HEK293T (cell line): ENCODE results near the gene GOLPH3L.
"Not testable (repeated sequence)": the region's sequence is repeated elsewhere in the genome, so short reads cannot be mapped to it uniquely, and the experiment has no call there.

Source experiments
- CTCF ChIA-PET: fragments of 350-600 bp; formaldehyde crosslinking; extraction: SDS; loops from one replicate; lab custom pipeline; 2021; ENCODE audit warnings: antibody characterized with exemption, inconsistent platforms; lab: Yijun Ruan, JAX
- POLR2A ChIA-PET: fragments of 350-600 bp; formaldehyde crosslinking; extraction: SDS; loops from one replicate; lab custom pipeline; 2020; ENCODE audit warnings: antibody characterized with exemption, inconsistent platforms; lab: Yijun Ruan, JAX
- DNase-seq: peaks from one replicate; pipeline ENCODE4 v3.0.0; 2012; ENCODE audit warnings: mixed read lengths; ENCODE audit errors: extremely low spot score
- ARNT ChIP-seq: fragments of 450-650 bp; IDR thresholded peaks from 2 replicates; pipeline ENCODE4 v1.6.1; 2017; ENCODE audit warnings: mild to moderate bottlenecking
- BHLHE40 ChIP-seq: fragments of 450-650 bp; IDR thresholded peaks from 2 replicates; pipeline ENCODE4 v1.6.1; 2016; ENCODE audit warnings: mild to moderate bottlenecking, moderate library complexity, borderline replicate concordance
- CTBP1 ChIP-seq: fragments of 450-650 bp; IDR thresholded peaks from 2 replicates; pipeline ENCODE4 v1.6.1; 2016; ENCODE audit warnings: borderline replicate concordance
- ELF4 ChIP-seq: fragments of 450-650 bp; IDR thresholded peaks from 2 replicates; pipeline ENCODE4 v1.6.1; 2017; ENCODE audit warnings: antibody characterized with exemption
- FOXA1 ChIP-seq: fragments of 450-650 bp; IDR thresholded peaks from 2 replicates; pipeline ENCODE4 v1.6.1; 2016; ENCODE audit warnings: mild to moderate bottlenecking
- FOXK2 ChIP-seq: fragments of 450-650 bp; IDR thresholded peaks from 2 replicates; pipeline ENCODE4 v1.6.1; 2016; ENCODE audit warnings: mild to moderate bottlenecking
- FOXM1 ChIP-seq: fragments of 450-650 bp; IDR thresholded peaks from 2 replicates; pipeline ENCODE4 v1.6.1; 2017; ENCODE audit warnings: mild to moderate bottlenecking, borderline replicate concordance
- HDGF ChIP-seq: fragments of 450-650 bp; IDR thresholded peaks from 2 replicates; pipeline ENCODE4 v1.6.1; 2017; ENCODE audit warnings: antibody characterized with exemption, borderline replicate concordance
- L3MBTL2 ChIP-seq: fragments of 450-650 bp; conservative IDR thresholded peaks from 2 replicates; pipeline ENCODE4 v1.6.1; 2016; ENCODE audit warnings: mild to moderate bottlenecking
- LEF1 ChIP-seq: fragments of 450-650 bp; IDR thresholded peaks from 2 replicates; pipeline ENCODE4 v1.6.1; 2017; ENCODE audit warnings: mild to moderate bottlenecking, borderline replicate concordance
- NFRKB ChIP-seq: fragments of 450-650 bp; IDR thresholded peaks from 2 replicates; pipeline ENCODE4 v1.6.1; 2016; ENCODE audit warnings: mild to moderate bottlenecking, moderate library complexity
- SP1 ChIP-seq: fragments of 450-650 bp; IDR thresholded peaks from 2 replicates; pipeline ENCODE4 v1.6.1; 2017
- SUZ12 ChIP-seq: fragments of 450-650 bp; IDR thresholded peaks from 2 replicates; pipeline ENCODE4 v1.6.1; 2016; ENCODE audit warnings: mild to moderate bottlenecking
- TARDBP ChIP-seq: fragments of 450-650 bp; IDR thresholded peaks from 2 replicates; pipeline ENCODE4 v1.6.1; 2016
- ZNF384 ChIP-seq: fragments of 450-650 bp; IDR thresholded peaks from 2 replicates; pipeline ENCODE4 v1.6.1; 2016
- TF ChIP-seq, protein P1 (sequence below): fragments of 450-650 bp; IDR thresholded peaks from 2 replicates; pipeline ENCODE4 v1.6.1; 2016

GOLPH3L gene

GRCh38 chr1:150718225-150718891, 21.4 kb upstream of the GOLPH3L start:
- DNase-seq: no peak
- TF ChIP-seq HDGF: no peak
- TF ChIP-seq CTBP1: no peak
- TF ChIP-seq FOXK2: no peak
- TF ChIP-seq SUZ12: no peak
- no peak for TF ChIP-seq ZNF384
- TF ChIP-seq FOXM1: no peak
- no peak for TF ChIP-seq L3MBTL2
- no peak for TF ChIP-seq LEF1
- no peak for TF ChIP-seq FOXA1
- no peak for TF ChIP-seq SP1
- TF ChIP-seq ARNT: no peak
- TF ChIP-seq ELF4: no peak
- TF ChIP-seq NFRKB: no peak
- no peak for TF ChIP-seq TARDBP
- ChIA-PET POLR2A (no interaction called here), CTCF (no interaction called here)

DNA sequence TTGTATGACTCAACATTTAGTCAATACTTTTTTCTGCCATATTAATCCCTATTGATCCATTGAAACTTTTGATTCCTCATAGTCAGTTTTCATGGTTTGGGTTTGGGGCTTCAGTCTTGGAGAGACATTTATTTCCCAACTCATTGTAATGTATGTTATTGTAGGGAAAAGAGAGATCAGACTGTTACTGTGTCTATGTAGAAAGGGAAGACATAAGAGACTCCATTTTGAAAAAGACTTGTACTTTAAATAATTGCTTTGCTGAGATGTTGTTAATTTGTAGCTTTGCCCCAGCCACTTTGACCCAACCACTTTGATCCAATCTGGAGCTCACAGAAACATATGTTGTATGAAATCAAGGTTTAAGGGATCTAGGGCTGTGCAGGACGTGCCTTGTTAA, 12.1 kb upstream of the GOLPH3L start:
- DNase-seq, CTCF ChIA-PET: not testable (repeated sequence)
- POLR2A ChIA-PET: interaction anchor here (2.2 kb wide), 1 partner anchor 12 kb away, joined by 9 read pairs; the partner anchor contains the start of gene GOLPH3L

DNA sequence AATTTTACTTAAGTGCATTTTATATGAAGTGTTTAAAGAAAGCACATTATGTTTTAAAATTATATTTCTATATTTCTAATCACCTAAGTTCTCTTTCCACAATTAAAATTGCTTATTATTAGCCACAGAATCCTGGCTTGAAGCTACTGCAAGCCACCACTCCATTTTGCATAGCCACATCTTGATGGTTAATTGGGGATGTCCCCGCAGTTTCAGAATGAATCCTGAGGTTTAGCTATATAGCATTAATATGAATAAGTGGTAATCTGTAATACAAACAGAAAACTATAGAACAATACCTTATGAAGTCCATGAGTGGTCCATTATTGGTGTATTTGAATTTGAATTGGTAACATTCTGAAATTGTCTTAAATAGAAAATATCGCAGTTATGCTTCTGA, 11.6 kb upstream of the GOLPH3L start:
- TF ChIP-seq FOXM1 (no peak), CTBP1 (no peak), LEF1 (no peak), FOXK2 (no peak), SP1 (no peak), ZNF384 (no peak), BHLHE40 (no peak), TARDBP (no peak), NFRKB (no peak), FOXA1 (no peak), ARNT (no peak), HDGF (no peak), SUZ12 (no peak), ELF4 (no peak)
- TF ChIP-seq, protein P1, sequence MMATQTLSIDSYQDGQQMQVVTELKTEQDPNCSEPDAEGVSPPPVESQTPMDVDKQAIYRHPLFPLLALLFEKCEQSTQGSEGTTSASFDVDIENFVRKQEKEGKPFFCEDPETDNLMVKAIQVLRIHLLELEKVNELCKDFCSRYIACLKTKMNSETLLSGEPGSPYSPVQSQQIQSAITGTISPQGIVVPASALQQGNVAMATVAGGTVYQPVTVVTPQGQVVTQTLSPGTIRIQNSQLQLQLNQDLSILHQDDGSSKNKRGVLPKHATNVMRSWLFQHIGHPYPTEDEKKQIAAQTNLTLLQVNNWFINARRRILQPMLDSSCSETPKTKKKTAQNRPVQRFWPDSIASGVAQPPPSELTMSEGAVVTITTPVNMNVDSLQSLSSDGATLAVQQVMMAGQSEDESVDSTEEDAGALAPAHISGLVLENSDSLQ: no peak
- ChIA-PET CTCF (interaction anchor here (0.6 kb wide), 1 partner anchor 33 kb away, joined by 3 read pairs; no protein-coding TSS in a partner anchor), POLR2A (interaction anchor here (2.2 kb wide), 1 partner anchor 11 kb away, joined by 9 read pairs; the partner anchor contains the start of gene GOLPH3L)
- DNase-seq: no peak

DNA sequence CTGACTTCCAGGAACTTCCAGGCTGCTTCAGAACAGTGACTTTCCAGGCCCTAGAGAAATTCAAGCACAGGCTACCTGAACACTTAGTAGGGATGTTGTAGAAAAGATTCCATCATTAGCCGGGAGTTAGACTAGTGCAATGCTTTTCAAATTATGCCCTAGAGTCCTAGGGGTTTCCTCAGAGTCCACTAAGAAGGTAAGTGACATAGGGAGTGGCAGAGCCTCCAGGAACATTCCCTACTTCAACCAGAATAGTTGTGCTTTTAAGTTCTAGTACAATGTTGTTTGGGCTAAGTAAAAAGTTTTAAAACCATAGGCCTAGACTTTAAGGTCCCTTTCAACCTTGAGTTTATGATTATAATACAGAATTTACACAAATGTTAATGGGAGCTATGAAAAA, 9.1 kb upstream of the GOLPH3L start:
- DNase-seq: no peak
- CTCF ChIA-PET: no interaction called here
- TF ChIP-seq L3MBTL2: no peak
- no peak for TF ChIP-seq FOXA1
- TF ChIP-seq, protein P1: no peak
- TF ChIP-seq CTBP1: no peak
- no peak for TF ChIP-seq LEF1
- no peak for TF ChIP-seq BHLHE40
- no peak for TF ChIP-seq TARDBP
- no peak for TF ChIP-seq ARNT
- no peak for TF ChIP-seq ELF4
- no peak for TF ChIP-seq ZNF384
- no peak for TF ChIP-seq SUZ12
- no peak for TF ChIP-seq FOXM1
- TF ChIP-seq FOXK2: no peak
- no peak for TF ChIP-seq SP1
- no peak for TF ChIP-seq NFRKB
- TF ChIP-seq HDGF: no peak
- POLR2A ChIA-PET: no interaction called here

- CTCF ChIA-PET: interaction anchor here (1.2 kb wide), 1 partner anchor 142 kb away, joined by 3 read pairs; no protein-coding TSS in a partner anchor
Observed at GRCh38 chr1:150703427-150703826, 6.5 kb upstream of the GOLPH3L start.

GRCh38 chr1:150696590-150696989, 364 bp downstream of the GOLPH3L start:
- POLR2A ChIA-PET: interaction anchor here (0.7 to 2.6 kb wide), 21 partner anchors 10 to 231 kb away, joined by 3 to 20 read pairs (median 4); partner anchors contain the start of genes ENSA and MCL1
- TF ChIP-seq NFRKB: no peak
- no peak for TF ChIP-seq LEF1
- no peak for TF ChIP-seq SP1
- TF ChIP-seq L3MBTL2: no peak
- no peak for TF ChIP-seq FOXK2
- TF ChIP-seq FOXA1: no peak
- no peak for TF ChIP-seq ARNT
- no peak for TF ChIP-seq FOXM1
- no peak for TF ChIP-seq HDGF
- TF ChIP-seq ZNF384: no peak
- no peak for TF ChIP-seq BHLHE40
- TF ChIP-seq, protein P1: no peak
- no peak for TF ChIP-seq TARDBP
- TF ChIP-seq ELF4: no peak
- TF ChIP-seq SUZ12: no peak
- CTCF ChIA-PET: interaction anchor here (1.3 to 1.9 kb wide), 2 partner anchors 16 to 116 kb away, joined by 3 to 6 read pairs; no protein-coding TSS in a partner anchor
- peak; percentile 26 for DNase-seq

More at GRCh38 chr1:150703427-150703826, 6.5 kb upstream of the GOLPH3L start:
- DNase-seq: no peak
- no peak for TF ChIP-seq ZNF384
- TF ChIP-seq, protein P1: no peak
- POLR2A ChIA-PET: no interaction called here
